Measurements from ENCODE around the gene PHKA2.
"Not testable (repeated sequence)": the region's sequence is repeated elsewhere in the genome, so short reads cannot be mapped to it uniquely, and the experiment has no call there.

Gene PHKA2

DNA sequence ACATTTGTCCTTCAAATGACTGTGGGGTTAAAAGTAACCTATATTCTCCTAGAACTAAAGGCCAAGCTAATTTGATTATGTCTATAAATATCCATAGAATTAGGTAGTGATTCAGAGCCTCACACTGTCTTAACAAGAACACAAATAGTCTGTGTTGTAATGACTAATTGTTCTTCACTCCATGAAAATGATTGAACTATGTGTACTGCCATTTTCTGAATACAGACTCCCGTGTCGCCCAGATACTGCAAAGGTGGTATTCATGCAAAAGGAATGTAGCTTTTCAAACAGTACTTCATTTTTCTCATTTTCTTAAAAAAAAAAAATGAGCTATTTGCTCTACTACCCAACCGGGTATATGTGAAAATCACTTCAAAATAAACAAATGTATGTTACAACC is 11.3 kb upstream of the PHKA2 start:
- DNase-seq, result no peak
- CTCF ChIA-PET, result interaction anchor here (1.0 kb wide), 1 partner anchor 18 kb away, joined by 3 read pairs; no protein-coding TSS in a partner anchor

DNA sequence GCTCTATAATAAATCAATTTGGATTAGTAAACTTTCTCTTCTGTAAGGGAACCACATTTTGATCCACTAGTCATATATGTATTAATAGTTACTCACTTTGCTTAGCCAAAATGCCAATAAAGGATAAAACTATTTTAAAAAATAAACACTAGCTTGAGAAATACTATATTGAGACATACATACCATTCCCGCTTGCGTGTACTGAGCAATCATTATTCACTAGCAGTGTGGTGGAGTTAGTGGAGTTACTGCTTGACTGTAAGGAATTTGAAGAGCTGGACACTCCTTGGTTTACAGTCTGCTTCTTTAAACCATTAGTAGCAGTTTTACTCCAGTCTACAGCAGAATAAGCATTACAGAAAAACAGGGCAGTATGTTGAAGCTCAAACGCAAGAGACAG is 10.8 kb upstream of the PHKA2 start:
- no peaks in the 10 kb centered on the region for H3K4me1 Mint-ChIP-seq
- no peaks in the 10 kb centered on the region for H3K36me3 Mint-ChIP-seq
- H3K27me3 Mint-ChIP-seq, result no peaks in the 10 kb centered on the region
- no peak for DNase-seq
- CTCF ChIA-PET, result interaction anchor here (1.0 kb wide), 1 partner anchor 18 kb away, joined by 3 read pairs; no protein-coding TSS in a partner anchor
- H3K9me3 Mint-ChIP-seq, result no peaks in the 10 kb centered on the region
- H3K4me3 Mint-ChIP-seq, result no peak overlapping the region
- H3K27ac Mint-ChIP-seq, result no peak overlapping the region

More for the DNA sequence above, 11.3 kb upstream of the PHKA2 start:
- Mint-ChIP-seq H3K27ac (no peak overlapping the region), H3K4me1 (no peaks in the 10 kb centered on the region), H3K9me3 (no peaks in the 10 kb centered on the region), H3K27me3 (no peaks in the 10 kb centered on the region), H3K4me3 (no peak overlapping the region), H3K36me3 (no peaks in the 10 kb centered on the region)

DNA sequence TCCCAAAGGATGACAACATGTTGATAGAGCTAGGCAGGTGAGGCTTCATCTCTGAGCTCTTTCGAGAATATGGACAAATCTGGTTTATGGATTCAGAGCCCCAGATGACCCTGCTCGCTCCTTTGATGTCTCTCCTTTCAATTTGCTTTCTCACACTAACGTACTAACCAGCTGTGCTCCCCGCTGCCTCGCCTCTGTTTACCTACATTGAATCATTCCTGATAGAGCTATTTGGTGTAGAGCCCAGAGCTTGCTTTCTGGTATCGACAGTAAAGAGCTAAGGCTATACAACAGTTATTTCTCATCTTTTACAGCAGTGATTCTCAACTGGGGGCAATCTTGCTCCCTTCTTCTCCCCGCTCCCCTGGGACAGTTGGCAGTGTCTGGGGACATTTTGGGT is 8.9 kb upstream of the PHKA2 start:
- no peak overlapping the region for H3K27ac Mint-ChIP-seq
- H3K36me3 Mint-ChIP-seq, result no peaks in the 10 kb centered on the region
- no peaks in the 10 kb centered on the region for H3K4me1 Mint-ChIP-seq
- CTCF ChIA-PET, result no interaction called here
- DNase-seq, result no peak
- no peak overlapping the region for H3K4me3 Mint-ChIP-seq
- H3K27me3 Mint-ChIP-seq, result no peaks in the 10 kb centered on the region
- no peaks in the 10 kb centered on the region for H3K9me3 Mint-ChIP-seq

DNA sequence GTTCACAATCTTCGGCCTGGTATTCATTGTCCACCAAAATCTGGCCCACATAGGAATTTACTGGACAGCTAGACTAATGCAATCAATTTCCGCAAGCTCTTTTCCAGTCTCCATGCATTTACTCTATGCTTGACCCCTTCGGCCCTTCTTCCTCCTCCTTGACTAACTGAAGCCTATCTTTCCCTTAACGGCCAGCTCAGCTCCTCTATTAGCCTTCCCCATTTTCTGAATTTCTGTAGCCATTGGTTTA is 1.2 kb upstream of the PHKA2 start:
- DNase-seq, result no peak
- no peaks in the 10 kb centered on the region for H3K27me3 Mint-ChIP-seq
- no peaks in the 10 kb centered on the region for H3K9me3 Mint-ChIP-seq
- peak overlapping the region; percentile 89 for H3K27ac Mint-ChIP-seq
- CTCF ChIA-PET, result no interaction called here
- H3K4me3 Mint-ChIP-seq, result peak overlapping the region; percentile 82
- H3K4me1 Mint-ChIP-seq, result peaks cover 21% of the 10 kb centered on the region
- no peaks in the 10 kb centered on the region for H3K36me3 Mint-ChIP-seq

DNA sequence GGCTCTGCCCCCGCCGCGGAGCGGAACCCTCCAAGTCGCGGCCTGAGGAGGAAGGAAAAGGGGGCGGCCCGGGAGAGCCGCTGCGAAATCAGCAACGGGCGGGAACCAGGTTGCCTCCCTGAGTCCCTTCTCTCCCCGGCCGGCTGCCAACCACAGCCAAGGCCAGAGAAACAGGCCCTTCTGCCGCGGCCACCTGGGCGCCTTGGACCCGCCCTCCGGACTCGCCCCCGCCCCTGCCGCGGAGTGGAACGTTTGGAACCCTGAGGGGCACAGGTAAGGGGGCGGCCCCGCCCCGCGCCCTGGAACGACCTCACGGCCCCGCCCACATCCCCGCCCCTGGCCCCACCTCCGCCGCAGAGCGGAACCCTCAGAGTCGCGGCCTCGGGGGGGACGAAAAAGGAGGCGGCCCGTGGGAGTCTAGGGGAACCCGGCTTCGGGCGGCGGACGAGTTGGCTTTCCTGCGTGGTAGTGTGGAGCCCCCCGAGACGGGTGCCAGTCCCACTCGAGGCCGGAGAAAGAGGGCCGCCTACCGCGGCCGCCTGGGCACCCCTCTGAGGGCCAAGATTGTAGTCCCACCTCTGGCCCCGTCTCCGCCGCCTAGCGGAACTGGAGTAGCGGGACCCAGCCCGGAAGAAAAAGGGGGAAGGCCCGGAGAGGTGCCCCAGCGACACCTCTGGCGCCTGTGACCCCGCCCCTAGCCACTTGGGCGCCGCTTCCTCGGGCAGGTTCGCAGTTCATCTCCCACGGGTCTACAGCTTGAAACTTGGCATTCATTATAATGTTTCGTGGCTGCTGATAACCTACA is 669 bp upstream of the PHKA2 start:
- Mint-ChIP-seq H3K4me1 (peaks cover 21% of the 10 kb centered on the region), H3K9me3 (no peaks in the 10 kb centered on the region), H3K36me3 (no peaks in the 10 kb centered on the region), H3K27ac (peak overlapping the region; percentile 89), H3K27me3 (no peaks in the 10 kb centered on the region), H3K4me3 (peak overlapping the region; percentile 82)
- DNase-seq, result peak; percentile 86
- CTCF ChIA-PET, result no interaction called here

DNA sequence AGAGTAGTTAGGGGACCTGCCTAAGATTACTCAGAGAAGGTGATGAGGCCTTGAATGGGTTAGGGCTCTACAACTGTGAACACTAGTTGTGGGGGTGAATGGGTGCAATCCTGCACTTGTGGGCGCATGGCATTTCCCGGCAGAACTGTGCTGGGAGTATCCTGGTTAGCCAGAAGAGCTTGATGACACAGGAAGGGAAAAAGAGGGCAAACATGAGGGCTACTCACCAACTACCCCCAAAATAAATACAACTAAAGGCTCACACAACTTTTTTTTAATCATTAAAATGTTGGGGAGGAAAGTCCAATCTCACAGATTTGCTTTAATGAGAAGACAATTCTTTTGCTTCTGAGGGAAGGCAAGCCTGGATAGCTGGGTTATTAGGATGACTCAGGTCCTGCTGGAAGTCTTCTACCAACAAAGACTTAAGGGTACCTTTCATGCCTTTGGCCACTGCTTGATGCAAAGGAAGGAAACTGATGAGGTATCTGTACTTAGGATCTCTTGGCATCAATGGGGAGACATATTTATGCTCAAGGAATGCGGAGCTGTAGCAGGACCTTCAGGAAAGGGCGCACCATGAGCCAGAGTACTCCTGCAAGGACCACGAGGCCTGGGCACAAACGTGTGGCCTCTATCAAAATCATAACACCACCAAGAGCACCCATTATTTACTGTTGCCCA is 2.6 kb downstream of the PHKA2 start:
- no peak for DNase-seq
- Mint-ChIP-seq H3K4me3 (no peak overlapping the region), H3K4me1 (peaks cover 21% of the 10 kb centered on the region), H3K27me3 (no peaks in the 10 kb centered on the region), H3K27ac (no peak overlapping the region), H3K36me3 (no peaks in the 10 kb centered on the region), H3K9me3 (no peaks in the 10 kb centered on the region)
- CTCF ChIA-PET, result no interaction called here

DNA sequence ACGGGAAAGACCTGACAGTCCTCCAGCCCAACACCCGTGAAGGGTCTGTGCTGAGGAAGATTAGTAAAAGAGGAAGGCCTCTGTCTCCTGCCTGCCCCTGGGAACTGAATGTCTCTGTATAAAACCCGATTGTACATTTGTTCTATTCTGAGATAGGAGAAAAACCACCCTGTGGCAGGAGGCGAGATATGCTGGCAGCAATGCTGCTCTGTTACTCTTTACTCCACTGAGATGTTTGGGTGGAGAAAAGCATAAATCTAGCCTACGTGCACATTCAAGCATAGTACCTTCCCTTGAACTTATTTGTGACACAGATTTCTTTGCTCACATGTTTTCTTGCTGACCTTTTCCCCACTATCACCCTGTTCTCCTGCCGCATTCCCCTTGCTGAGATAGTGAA is 3.7 kb downstream of the PHKA2 start:
- H3K36me3 Mint-ChIP-seq, H3K4me3 Mint-ChIP-seq, CTCF ChIA-PET, DNase-seq, H3K27ac Mint-ChIP-seq, H3K27me3 Mint-ChIP-seq, H3K9me3 Mint-ChIP-seq: not testable (repeated sequence)
- peaks cover 16% of the 10 kb centered on the region for H3K4me1 Mint-ChIP-seq

DNA sequence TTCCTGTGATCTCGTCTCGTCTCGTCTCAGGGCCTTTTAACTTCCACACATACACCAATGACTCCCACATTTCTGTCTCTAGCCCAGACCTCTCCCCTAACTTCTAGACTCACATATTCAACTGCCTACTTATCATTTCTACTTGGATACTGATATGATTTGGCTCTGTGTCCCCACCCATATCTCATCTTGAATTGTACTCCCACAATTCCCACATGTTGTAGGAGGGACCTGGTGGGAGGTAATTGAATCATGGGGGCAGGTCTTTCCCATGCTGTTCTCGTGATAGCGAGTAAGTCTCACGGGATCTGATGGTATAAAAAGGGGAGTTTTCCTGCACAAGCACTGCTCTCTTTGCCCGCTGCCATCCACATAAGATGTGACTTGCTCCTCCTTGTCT is 8.9 kb downstream of the PHKA2 start:
- Mint-ChIP-seq H3K27ac (no peak overlapping the region), H3K4me1 (no peaks in the 10 kb centered on the region), H3K27me3 (no peaks in the 10 kb centered on the region), H3K9me3 (no peaks in the 10 kb centered on the region), H3K36me3 (no peaks in the 10 kb centered on the region), H3K4me3 (no peak overlapping the region)
- CTCF ChIA-PET, result no interaction called here
- DNase-seq, result no peak

DNA sequence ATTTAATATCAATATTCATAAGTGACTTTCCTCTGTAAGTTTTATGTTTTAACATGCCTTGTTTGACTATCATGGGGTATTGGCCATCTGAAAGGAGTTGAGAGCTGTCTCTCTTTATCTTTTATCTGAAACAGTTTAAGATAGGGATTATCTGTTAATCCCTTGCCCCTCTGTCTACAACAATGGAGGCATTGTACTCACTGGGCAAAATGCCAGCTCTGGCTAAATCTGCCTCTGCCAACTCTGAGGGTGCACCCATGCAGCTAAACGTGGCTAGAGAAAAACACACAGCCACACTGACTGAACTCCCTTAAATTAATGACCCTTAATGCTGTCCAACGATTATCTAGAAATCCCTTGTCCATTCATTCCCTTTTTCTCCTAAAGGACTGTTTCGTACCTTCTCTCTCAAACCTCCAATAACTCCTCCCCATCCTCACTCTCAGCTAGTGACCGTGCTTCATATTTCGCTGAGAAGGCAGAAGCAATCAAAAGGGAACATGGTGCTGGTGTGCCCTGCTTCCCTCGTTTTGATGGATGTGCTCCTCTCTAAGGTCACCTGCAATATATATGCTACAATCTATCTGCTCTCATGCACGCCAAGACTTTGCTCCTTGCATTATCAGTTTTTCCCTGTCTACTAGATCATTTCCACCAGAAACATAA is 10.3 kb downstream of the PHKA2 start:
- H3K4me3 Mint-ChIP-seq, result no peak overlapping the region
- DNase-seq, result no peak

DNA sequence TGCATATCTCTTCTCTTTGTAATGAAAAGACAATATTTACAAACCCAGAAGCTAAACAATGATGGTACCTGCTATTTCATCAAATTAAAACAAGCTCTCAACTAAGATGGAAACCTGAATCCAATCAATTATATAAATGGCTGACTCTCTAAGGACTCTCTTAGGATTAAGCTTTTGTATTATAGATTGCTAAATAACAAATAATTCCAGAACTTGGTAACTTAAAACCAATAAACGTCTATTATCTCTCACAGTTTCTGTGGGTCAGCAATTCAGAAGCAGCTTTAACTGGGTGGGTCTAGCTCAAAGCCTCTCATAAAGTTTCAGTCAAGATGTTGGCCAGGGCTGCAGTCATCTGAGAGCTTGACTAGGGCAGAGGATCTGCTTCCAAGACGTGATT is 12.4 kb downstream of the PHKA2 start:
- no peaks in the 10 kb centered on the region for H3K27me3 Mint-ChIP-seq
- no peak for DNase-seq
- H3K36me3 Mint-ChIP-seq, result no peaks in the 10 kb centered on the region
- CTCF ChIA-PET, result no interaction called here
- no peaks in the 10 kb centered on the region for H3K4me1 Mint-ChIP-seq
- H3K27ac Mint-ChIP-seq, result no peak overlapping the region
- H3K9me3 Mint-ChIP-seq, result no peaks in the 10 kb centered on the region
- H3K4me3 Mint-ChIP-seq, result no peak overlapping the region

More for the DNA sequence above, 10.3 kb downstream of the PHKA2 start:
- CTCF ChIA-PET, result no interaction called here
- Mint-ChIP-seq H3K9me3 (no peaks in the 10 kb centered on the region), H3K36me3 (no peaks in the 10 kb centered on the region), H3K27me3 (no peaks in the 10 kb centered on the region), H3K4me1 (no peaks in the 10 kb centered on the region), H3K27ac (no peak overlapping the region)

DNA sequence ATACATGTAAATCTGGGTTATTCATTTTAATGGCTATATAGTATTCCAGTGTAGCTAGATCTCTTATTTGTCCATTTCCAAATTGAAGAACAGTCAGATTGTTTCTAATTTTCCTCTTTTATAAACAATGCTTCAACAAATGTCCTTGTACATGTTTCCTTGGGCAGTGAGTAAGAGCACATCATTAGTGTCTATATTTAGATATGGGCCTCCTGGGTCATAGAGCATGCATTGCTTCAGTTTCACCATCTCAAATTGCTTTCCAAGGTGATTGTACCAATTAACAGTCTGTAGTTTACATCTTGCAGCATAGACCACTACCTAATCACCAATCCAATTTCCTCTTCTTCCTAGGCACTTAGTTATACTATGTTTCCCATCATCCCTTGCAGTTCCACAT is 13.4 kb downstream of the PHKA2 start:
- DNase-seq, result no peak
- Mint-ChIP-seq H3K4me1 (no peaks in the 10 kb centered on the region), H3K9me3 (no peaks in the 10 kb centered on the region), H3K27ac (no peak overlapping the region), H3K4me3 (no peak overlapping the region), H3K36me3 (no peaks in the 10 kb centered on the region), H3K27me3 (no peaks in the 10 kb centered on the region)
- CTCF ChIA-PET, result no interaction called here

DNA sequence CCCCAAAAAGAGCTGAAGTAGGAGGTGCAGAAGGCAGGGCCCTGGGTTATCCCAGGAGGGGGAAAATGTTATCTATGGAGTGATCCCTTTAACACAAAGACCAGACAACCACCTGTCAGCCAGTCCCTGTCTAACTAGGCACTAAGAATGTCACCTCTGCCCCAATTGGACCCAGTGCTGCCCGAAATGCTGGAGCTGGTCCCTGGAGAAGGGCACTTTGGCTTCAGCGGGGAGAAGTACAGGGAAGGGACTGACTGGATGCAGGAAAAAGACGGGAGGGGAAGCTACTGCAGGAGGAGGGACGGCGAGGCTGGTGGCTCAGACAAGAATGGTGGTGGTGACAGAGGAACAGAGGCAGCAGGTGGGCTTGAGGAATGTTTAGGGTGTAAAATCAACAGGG is 17.3 kb downstream of the PHKA2 start:
- Mint-ChIP-seq H3K27ac (no peak overlapping the region), H3K27me3 (no peaks in the 10 kb centered on the region), H3K9me3 (no peaks in the 10 kb centered on the region), H3K4me3 (no peak overlapping the region), H3K36me3 (peaks cover 2% of the 10 kb centered on the region), H3K4me1 (peaks cover 7% of the 10 kb centered on the region)
- DNase-seq, result no peak
- CTCF ChIA-PET, result no interaction called here

DNA sequence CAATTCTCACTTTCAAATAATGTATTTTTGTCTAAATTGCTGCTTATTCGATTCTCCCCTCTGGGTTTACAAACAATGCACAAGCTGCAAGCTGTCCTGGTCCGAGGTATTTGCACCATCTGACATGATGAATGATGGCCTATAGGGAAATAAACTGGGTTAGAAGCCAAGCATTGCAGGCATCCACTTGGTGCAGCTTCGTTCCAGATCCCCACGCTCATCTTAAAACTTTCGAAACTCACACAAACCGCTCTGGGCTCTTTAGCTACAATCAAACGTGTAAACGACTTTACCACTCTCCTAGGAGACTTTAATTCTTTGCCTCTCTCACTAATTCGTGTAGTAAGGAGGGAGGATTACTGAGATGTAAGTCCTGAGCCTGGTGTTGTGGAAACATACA is 19.0 kb downstream of the PHKA2 start:
- Mint-ChIP-seq H3K36me3 (peaks cover 2% of the 10 kb centered on the region), H3K27me3 (no peaks in the 10 kb centered on the region), H3K4me3 (no peak overlapping the region), H3K9me3 (no peaks in the 10 kb centered on the region), H3K4me1 (peaks cover 7% of the 10 kb centered on the region), H3K27ac (no peak overlapping the region)
- DNase-seq, result no peak
- CTCF ChIA-PET, result no interaction called here

DNA sequence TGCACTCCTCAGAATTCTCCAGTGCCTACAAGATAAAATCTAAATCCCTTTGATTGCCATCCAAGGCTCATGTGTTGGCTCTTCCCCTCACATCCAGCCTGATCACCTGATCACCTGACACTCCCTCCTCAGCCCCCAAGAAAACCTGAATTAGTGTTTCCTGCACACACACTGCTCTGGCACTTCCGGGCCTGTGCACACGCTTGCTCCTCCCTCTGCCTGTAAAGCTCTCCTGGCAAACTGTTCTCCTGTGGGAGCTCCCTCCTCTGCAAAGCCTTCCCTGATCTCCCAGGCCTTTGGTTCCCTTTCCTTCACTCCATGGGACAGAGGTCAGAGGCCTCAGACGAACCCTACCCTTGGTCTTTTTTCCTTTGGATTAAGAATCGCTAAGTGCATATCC is 19.9 kb downstream of the PHKA2 start:
- H3K4me1 Mint-ChIP-seq, result peaks cover 7% of the 10 kb centered on the region
- H3K27ac Mint-ChIP-seq, result no peak overlapping the region
- H3K9me3 Mint-ChIP-seq, result no peaks in the 10 kb centered on the region
- H3K27me3 Mint-ChIP-seq, result no peaks in the 10 kb centered on the region
- no peak for DNase-seq
- no peak overlapping the region for H3K4me3 Mint-ChIP-seq
- CTCF ChIA-PET, result no interaction called here
- H3K36me3 Mint-ChIP-seq, result peaks cover 2% of the 10 kb centered on the region

DNA sequence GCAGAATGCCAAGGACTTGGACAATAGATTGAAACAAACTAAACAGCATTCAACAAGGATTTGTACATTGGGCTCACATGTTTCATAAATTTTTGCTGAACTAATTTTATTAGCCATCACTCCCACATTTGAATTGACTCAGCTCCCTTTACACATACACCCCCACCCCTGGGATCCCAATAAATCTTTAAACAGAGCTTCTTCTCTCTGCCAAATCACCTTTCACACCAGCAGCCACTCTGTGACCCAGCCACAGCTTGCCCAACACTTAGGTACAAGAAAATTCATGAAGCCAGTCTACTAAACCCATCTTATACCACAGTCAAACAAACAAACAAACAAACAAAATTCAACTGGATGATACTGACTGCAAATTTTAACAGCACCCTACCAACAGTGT is 21.6 kb downstream of the PHKA2 start:
- no peaks in the 10 kb centered on the region for H3K9me3 Mint-ChIP-seq

More for the DNA sequence above, 21.6 kb downstream of the PHKA2 start:
- DNase-seq, result no peak
- H3K4me3 Mint-ChIP-seq, result no peak overlapping the region
- peaks cover 2% of the 10 kb centered on the region for H3K36me3 Mint-ChIP-seq
- CTCF ChIA-PET, result no interaction called here
- no peak overlapping the region for H3K27ac Mint-ChIP-seq
- no peaks in the 10 kb centered on the region for H3K27me3 Mint-ChIP-seq
- peaks cover 7% of the 10 kb centered on the region for H3K4me1 Mint-ChIP-seq

Data from activated naive CD4-positive, alpha-beta T cell treated with anti-CD3 and anti-CD28 coated beads, Interleukin-2, amount 10 ng/mL, durations not matched to agents 7 days and 5 days (primary cell).